ENCODE data around the gene TYRO3.
"Not testable (repeated sequence)": the region's sequence is repeated elsewhere in the genome, so short reads cannot be mapped to it uniquely, and the experiment has no call there.

The TYRO3 gene

DNA sequence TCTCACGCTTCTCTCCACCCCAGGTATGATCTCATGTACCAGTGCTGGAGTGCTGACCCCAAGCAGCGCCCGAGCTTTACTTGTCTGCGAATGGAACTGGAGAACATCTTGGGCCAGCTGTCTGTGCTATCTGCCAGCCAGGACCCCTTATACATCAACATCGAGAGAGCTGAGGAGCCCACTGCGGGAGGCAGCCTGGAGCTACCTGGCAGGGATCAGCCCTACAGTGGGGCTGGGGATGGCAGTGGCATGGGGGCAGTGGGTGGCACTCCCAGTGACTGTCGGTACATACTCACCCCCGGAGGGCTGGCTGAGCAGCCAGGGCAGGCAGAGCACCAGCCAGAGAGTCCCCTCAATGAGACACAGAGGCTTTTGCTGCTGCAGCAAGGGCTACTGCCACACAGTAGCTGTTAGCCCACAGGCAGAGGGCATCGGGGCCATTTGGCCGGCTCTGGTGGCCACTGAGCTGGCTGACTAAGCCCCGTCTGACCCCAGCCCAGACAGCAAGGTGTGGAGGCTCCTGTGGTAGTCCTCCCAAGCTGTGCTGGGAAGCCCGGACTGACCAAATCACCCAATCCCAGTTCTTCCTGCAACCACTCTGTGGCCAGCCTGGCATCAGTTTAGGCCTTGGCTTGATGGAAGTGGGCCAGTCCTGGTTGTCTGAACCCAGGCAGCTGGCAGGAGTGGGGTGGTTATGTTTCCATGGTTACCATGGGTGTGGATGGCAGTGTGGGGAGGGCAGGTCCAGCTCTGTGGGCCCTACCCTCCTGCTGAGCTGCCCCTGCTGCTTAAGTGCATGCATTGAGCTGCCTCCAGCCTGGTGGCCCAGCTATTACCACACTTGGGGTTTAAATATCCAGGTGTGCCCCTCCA lies 19.1 kb downstream of the TYRO3 start:
- peak in 1 of 3 experiments; percentile 24 for DNase-seq

DNA sequence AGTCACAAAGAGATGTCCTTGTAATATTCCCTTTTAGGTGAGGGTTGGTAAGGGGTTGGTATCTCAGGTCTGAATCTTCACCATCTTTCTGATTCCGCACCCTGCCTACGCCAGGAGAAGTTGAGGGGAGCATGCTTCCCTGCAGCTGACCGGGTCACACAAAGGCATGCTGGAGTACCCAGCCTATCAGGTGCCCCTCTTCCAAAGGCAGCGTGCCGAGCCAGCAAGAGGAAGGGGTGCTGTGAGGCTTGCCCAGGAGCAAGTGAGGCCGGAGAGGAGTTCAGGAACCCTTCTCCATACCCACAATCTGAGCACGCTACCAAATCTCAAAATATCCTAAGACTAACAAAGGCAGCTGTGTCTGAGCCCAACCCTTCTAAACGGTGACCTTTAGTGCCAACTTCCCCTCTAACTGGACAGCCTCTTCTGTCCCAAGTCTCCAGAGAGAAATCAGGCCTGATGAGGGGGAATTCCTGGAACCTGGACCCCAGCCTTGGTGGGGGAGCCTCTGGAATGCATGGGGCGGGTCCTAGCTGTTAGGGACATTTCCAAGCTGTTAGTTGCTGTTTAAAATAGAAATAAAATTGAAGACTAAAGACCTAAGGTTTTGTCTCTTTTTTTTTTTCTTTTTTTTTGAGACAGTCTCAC lies 19.8 kb downstream of the TYRO3 start:
- DNase-seq, result no peak

DNA sequence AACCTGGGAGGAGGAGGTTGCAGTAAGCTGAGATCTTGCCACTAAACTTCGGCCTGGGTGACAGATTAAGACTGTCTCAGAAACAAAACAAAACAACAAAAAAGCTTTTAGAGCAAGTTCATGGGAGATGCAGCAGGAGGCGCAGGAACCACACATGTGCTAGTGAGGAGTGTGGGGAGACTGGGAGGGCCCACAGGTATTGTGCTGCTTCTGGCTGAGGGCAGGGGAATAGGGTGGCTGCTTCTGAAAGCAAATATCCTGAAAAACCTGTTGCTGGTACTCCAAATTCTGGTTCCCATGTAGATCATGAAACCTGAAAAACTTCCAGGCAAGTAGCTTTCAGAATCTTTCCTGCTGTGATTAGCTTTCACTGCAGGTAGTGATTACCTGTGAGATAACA lies 22.1 kb downstream of the TYRO3 start:
- DNase-seq, result peak in 1 of 3 experiments; percentile 1

DNA sequence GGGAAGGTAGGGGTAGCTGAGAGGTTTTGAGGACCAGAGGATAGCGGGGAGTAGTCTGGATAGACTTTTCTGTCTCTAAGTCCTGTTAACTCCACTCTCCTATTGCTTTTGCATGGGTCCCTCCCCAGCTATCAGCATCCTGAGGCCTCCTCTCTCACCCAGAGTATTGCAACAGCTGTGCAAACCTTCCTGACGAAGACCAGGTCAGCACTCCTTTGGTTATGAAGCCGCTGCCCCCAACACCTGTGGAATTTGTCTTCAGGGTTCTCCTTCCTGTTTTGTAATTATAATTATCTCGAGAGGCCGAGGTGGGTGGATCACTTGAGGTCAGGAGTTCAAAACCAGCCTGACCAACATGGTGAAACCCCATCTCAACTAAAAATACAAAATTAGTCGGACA lies 24.8 kb downstream of the TYRO3 start:
- DNase-seq, result no peak

DNA sequence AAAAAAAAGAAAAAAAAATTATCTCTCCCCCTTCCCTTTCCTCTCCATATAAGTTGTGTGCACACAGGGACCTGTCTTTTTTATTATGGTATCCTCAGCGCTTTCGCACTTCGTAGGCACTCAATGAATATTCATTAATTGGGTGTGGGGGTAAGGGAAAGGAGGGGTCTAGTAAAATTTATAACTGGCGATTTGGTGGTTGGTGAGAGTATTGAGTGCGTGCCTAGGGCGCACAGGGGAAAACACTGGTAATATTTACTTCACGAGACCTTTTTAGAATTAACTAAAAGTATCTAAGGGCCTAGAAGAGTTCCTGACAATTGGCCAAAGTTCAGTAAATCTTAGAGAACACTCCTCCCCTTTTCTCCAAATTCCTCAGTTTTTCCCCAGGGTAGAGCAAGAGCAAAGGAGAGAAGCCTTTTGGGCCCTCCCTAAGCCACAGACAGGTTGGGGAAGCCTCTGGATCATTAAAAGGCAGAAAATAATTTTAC lies 25.7 kb downstream of the TYRO3 start:
- no peak for DNase-seq

DNA sequence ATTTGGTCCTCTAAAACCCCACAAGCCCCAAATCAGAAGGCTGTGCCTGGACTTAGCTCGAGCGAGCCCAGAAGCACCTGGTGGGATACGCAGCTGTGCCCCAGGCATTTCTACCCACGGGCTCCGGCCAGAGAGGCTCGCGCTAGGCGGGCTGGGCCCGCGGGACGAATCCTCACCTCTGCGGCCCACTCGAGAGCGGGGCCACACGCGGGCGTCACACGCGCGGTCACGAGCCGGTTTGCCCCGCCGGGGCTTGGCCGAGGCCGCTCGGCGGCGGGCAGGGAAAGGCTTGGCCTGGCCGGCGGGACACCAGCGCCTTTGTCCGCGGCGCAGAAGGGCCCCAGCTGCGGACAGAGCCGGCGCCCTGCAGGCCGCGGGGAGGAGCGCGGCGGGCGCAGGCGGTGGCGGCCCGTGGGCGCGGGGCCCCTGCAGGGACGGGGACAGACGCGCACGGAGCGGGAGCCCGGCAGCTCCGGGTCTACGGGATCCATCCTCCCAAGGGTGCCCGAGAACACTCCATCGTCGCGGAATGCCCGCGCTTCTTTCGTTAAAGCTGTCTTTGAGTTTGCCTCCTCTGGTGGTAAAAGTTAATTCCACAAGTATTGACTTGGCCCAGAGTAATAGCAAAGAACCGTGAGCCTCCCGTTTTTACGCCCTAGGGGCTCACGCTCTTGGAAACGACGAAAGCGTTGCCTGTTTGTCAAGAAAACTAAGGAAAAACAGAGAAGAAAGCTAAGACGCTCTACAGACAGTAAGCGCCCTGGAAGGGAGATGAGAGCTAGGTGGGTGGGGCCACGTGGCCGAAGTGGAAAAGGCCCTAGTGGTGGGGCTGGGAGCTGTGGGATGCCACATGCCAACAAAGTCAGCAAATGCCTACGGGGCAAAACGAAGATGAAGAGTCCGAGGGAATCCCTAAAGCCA lies 26.4 kb downstream of the TYRO3 start:
- DNase-seq, result peak in 2 of 3 experiments; percentile 30 to 44

DNA sequence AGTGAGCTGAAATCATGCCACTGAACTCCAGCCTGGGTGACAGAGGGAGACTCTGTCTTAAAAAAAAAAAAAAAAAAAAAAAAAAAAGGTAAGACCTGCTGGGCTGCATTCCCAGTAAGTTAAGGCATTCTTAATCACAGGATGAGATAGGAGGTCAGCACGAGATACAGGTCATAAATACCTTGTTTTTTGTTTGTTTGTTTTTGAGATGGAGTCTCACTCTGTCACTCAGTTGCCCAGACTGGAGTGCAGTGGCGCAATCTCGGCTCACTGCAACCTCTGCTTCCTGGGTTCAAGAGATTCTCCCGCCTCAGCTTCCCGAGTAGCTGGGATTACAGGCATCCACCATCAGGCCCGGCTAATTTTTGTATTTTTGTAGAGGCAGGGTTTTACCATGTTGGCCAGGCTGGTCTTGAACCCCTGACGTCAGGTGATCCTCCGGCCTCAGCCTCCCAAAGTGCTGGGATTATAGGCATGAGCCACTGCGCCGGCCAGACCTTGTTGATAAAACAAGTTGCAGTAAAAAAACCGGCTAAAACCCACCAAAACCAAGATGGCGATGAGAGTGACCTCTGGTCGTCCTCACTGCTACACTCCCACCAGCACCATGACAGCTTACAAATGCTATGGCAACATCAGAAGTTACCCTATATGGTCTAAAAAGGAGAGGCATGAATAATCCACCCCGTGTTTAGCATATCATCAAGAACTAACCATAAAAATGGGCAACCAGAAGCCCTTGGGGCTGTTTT lies 27.7 kb downstream of the TYRO3 start:
- DNase-seq, result not testable (repeated sequence)

DNA sequence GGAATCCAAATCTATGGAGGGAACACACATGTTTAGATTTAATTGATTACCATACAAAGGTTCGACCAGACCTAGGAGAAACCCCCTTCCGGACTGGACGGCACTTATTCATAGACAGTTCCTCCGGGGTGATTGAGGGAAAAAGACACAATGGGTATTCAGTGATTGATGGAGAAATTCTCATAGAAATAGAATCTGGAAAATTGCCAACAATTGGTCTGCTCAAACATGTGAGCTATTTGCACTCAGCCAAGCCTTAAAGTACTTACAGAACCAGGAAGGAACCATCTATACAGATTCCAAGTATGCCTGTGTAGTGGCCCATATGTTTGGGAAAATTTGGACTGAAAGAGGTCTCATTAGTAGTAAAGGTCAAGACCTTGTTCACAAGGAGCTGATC lies 30.0 kb downstream of the TYRO3 start:
- DNase-seq, result peak in 1 of 3 experiments; percentile 2

DNA sequence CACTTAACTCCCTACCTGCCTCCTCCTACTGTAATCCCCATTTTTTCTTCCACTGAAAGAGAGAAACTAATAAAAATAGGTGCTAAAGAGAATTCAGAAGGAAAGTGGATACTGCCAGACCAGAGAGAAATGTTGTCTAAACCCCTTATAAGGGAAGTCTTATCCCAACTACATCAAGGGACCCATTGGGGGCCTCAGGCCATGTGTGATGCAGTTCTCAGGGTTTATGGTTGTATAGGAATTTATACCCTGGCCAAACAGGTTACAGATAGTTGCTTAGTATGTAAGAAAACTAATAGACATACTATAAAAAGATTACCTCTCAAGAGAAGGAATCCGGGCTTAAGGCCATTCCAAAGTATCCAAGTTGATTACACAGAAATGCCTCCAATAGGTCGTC lies 30.6 kb downstream of the TYRO3 start:
- DNase-seq, result not testable (repeated sequence)

DNA sequence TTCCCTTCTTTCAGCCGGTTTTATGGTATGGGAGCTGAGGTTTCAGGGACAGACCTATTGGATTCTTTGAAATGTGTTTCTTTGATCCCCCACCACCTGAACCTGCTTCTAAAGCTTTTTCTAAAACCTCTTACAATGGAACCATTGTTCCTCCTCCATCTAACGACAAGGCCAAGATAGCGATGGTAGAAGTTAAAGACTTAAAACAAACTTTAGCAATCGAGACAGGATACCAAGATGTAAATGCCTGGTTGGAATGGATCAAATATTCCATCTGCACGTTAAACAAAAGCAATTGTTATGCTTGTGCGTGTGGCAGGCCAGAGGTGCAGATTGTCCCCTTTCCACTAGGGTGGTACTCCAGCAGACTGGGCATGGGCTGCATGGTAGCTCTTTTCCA lies 32.2 kb downstream of the TYRO3 start:
- DNase-seq, result not testable (repeated sequence)

DNA sequence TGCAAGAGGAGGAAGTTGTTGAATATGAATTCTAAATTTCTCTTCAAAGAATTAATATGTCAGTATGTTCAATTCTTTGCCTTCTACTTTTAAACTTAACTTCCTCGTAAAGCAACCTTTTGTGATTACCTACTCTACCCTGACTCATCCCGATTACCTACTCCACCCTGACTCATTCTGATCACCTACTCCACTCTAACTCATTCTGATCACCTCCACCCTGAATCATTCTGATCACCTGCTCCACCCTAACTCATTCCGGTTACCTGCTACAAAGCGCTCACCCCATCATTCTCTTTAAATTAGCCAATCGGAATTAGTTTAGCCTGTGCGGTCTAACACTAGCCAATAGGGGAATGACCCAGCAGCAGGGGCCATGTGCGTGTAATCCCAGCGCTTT lies 33.7 kb downstream of the TYRO3 start:
- DNase-seq, result not testable (repeated sequence)

DNA sequence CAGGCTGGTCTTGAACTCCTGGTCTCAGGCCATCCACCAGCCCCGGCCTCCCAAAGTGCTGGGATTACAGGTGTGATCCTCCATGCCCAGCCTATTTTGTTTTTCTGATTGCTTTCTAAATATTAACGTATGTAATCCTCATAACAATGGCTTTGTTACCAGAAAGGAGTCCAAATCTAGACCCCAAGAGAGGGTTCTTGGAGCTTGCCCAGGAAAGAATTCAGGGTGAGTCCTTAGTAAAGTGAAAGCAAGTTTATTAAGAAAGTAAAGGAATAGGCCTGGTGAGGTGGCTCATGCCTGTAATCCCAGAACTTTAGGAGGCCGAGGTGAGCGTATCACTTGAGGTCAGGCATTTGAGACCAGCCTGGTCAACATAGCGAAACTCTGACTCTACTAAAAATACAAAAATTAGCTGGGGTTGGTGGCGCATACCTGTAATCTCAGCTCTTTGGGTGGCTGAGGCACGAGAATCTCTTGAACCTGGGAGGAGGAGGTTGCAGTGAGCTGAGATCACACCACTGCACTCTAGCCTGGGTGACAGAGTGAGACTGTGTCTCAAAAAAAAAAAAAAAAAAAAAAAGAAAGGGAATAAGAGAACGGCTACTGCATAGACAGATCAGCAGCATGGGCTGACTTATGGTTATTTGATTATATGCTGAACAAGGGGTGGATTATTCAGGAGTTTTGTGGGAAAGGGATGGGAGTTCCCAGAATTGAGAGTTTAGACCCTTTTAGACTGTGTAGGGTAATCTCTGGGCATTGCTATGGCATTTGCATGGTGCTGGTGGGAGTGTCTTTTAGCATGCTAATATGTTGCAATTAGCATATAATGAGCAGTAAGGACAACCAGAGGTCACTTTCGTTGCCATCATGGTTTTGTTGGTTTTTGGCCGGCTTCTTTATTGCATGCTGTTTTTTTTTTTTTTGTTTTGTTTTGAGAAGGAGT lies 36.1 kb downstream of the TYRO3 start:
- DNase-seq, result no peak

DNA sequence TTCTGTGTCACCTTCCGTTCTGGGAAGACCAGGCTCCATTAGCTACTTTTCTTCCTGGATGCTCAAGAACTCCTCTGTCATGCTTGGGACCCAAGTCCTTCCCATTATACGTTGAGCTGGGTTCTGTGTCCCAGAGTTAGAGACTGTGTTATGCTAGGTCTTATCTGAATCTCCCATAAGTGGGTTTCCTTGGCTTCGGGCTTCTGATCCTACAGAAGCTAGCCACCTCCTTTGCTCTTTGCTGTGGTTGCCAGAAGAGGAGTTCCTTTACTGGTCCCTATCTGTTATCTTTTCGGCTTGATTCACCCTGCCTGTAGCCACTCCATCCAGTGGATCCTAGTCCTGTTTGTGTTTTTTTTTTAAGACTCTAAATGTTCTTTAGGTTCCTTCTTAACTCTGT lies 38.0 kb downstream of the TYRO3 start:
- DNase-seq, result no peak

DNA sequence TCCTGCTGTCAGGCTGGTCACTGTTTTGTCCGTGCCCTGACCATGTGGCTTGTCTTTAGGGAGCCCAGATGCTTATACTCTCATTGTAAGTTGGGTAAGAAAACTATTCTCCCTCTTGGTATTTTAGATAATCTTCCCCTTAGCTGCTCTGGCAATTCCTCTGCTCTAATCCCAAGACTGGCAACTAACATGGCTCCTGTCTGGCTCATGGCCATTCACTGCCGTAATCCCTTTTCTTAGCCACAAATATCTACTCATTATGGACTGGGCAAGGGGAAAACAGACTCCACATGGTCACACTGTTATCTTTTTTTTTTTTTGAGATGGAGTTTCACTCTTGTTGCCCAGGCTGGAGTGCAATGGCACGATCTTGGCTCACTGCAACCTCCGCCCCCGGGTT lies 38.8 kb downstream of the TYRO3 start:
- no peak for DNase-seq

DNA sequence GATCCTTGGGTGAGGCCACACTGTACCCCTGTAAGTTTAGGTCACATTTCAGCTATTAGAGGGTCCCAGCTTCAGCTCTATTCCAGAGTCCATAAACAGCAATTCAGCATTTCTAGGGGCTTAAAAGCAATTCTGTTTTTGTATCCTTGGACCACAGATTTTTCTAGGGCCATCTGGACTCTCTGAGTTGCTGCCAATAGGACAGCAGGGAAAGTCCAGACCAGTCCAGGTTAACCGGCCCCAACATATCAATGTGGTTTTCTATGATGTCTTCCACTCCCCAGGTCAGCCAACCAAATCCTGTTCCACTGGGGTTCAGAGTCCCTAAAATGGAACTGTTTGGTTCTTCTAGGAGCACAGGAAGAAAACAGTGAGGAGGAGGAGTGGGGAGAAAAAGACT lies 40.0 kb downstream of the TYRO3 start:
- DNase-seq, result no peak

DNA sequence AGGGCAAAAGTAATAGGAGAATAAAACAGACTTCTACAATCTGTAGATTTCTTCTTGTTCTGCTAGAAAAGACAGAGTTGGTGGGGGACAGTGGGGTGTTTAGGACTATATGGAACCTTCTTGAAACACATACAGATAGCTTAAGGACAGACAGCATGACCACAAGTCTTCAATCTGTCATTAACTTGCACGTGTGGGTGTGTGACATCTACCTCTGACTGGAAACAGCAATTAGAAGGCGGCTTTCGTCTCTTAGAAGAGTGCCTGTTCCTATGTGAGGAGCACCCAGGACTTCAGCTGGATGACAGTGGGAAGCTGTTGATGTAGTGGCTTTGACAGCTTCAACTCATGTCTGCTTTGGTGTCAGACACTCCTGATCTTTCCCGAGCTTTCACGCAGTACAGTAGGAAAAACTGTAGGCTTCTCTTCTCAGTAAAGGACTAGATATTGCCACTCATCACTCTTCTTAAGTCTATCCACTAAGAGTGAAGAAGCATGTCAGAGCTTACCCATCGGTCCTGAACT lies 44.5 kb downstream of the TYRO3 start:
- DNase-seq, result no peak

DNA sequence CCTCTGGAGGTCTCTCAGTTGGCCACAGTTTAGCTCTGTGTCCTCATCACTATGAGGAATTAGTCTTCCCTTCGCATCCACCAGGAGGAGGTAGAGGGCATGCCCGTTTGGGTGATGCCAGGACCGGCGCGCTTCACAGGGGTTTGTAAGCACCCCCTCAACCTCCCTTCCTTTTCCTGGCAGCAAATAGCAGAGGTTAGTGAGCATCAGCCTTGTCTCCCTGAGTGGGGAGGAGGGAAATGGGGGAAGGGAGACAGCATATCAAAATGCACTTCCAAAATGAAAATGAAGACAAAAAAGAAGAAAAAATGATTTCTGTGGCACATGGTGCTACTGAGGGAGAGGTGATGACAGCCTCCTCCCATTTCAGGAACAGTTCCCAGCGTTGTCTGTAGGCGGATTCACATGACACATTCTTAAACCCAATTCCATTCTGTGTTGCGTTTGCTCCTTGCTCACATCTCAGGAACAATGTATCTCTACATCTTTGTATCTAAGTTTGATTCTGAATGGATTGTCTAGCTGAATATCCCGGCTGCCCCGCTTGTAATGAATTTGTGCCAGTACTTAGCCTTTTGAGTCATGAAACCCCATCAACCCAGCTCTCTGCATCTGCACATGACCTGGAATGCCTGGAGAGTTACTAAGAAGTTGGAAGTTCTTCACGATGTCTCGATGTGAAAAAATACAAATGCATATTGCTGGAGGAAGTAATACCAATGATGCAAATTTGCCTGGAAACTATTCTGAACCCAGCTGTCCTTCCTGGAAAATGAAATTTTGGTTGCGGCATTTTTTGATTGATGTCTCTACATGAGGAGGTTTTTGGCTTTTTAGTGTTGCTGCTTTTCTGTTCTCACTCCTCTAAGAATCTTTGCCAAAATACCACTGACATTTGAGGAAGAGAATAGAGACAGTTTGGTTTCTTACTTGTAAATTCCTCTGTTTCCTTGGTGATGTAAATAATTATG lies 45.2 kb downstream of the TYRO3 start:
- peak; percentile 13 to 75 (median 50) for DNase-seq

DNA sequence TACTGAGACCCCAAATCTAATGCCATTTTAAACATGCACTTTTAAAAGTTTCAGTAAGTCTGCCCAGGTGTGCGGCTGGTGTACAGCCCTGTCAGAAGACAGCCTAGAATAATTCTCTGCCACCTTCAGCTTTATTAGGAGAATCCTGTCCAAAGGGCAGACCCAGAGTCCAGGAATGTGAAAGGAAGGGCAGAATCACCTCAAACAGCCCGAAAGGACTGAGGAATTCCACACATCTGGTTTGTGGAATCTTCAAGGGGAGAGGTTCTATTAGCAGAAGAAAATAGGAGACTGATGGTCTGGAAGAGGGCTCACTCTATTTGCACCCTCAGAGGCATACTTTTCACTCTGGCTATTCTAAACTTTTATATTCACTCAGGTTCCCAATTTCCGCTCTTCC lies 46.6 kb downstream of the TYRO3 start:
- no peak for DNase-seq

DNA sequence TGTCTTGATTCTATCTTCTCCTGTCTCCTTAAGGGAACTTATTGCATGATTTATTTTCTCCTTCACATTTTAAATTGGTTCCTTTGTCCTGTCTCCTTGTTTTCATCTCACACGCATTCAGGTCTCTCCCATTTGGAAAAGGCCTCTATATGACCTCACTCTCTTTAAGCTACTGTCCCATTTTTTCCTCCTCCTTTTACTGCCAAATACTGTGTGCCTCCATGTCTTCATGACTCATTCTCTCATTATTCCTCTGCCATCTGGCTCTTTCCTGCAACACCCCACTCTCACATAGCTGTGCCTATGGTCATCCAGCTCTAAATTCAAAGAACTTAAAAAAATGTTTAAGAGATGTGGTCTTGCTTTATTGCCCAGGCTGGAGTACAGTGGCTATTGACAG lies 48.0 kb downstream of the TYRO3 start:
- DNase-seq, result no peak

DNA sequence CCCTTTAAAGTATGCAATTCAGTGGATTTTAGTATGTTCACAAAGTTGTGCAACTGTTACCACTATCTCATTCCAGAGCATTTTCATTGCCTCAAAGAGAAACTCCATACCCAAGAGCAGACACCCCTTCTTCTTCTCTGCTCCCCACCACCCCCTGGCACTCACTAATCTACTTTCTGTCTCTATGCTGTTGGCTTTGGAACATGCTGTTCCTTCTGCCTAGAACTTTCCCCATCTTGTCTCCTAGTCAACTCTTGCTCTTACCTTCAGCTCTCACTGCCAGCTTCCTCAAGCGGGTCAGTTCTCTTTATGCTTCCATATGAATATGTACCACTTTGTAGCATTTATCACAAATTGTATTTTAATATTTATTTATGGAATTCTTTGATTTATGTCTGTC lies 50.1 kb downstream of the TYRO3 start:
- DNase-seq, result no peak

Data from NCI-H1417 (cell line).